HG03558 (cell line): ENCODE results near the gene DNAJC30.

Experiments
- ATAC-seq: cut with Tn5 transposase; IDR thresholded peaks from one replicate; pipeline ENCODE4 v1.9.1; 2021; ENCODE audit warnings: moderate number of reproducible peaks; ENCODE audit not compliant: unreplicated experiment; ENCODE audit errors: extremely low read depth

DNAJC30 gene

DNA sequence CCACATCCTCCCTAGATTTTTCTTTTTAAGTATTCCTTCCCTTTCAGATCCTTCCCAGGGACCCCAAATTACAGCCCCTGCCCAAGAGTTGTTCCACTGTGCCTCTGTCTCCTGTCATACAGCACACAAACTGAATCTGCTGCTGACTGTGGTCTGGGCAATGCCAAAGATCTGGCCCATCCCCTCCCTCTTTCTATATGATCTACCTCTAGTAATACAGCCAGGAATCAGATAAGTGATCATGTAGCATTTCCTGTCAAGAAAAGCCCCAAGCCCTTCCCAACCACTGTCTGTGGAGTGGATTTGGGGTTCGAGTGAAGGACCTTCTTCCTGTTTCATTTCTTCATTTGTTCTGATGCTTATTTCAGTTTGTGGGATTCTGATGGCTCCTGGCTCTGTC, 29.5 kb upstream of the DNAJC30 start:
- ATAC-seq, result no peak

DNA sequence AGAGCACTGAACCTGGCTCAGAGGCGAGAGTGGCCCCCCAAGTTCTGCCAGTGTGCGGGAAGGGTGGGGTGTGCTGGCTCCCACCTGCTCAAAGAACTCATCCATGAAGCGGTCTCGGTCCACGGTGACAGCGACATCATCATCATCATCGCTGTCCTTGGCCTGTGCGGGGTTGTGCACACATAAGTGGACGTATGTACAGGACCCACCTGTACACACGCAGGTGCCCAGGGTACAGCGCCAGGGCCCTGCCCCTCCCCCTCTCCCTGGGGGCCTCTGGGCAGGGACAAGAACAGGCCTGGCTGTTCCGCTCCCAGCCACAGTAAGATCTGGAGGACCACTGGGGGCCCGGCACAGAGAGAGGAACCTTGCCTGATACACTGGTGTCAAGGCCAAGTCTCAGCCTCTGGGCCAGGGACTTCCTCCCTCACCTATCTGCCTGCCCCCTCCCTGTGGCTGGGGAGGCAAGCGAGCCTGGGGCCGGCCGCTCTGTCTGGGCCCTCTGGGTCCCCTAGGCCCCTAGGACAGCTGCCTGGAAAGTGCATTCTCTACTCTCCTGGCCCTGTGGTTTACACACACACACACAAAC, 25.8 kb upstream of the DNAJC30 start:
- ATAC-seq, result no peak

DNA sequence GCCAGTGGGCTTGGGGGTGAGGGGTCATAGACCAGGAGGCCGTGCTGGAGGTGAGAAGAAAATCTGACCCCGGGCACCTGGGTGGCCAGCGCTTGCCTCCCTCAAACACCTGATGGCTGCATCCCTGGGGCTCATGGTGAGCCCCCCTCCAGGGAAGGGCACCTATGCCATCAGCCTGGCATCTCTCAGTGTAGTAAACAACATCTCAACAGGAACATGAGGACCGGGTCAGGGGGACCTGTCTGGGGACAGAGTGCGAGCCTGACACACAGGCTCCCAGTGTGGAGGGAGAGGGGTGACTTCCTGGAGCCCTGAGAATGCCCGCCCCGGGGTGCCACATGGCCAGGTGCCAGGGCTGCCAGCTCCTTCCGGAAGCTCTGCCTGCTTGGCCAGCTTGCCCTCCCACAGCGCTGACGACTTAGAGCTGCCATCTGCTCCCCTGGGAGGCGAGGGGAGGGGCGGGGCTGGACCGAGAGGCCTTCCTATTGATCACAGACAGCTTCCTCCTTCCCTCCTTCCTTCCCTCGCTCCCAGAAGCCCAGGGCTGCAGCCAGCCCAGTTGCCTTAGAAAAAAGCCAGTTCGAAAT, 23.9 kb upstream of the DNAJC30 start:
- ATAC-seq, result no peak

DNA sequence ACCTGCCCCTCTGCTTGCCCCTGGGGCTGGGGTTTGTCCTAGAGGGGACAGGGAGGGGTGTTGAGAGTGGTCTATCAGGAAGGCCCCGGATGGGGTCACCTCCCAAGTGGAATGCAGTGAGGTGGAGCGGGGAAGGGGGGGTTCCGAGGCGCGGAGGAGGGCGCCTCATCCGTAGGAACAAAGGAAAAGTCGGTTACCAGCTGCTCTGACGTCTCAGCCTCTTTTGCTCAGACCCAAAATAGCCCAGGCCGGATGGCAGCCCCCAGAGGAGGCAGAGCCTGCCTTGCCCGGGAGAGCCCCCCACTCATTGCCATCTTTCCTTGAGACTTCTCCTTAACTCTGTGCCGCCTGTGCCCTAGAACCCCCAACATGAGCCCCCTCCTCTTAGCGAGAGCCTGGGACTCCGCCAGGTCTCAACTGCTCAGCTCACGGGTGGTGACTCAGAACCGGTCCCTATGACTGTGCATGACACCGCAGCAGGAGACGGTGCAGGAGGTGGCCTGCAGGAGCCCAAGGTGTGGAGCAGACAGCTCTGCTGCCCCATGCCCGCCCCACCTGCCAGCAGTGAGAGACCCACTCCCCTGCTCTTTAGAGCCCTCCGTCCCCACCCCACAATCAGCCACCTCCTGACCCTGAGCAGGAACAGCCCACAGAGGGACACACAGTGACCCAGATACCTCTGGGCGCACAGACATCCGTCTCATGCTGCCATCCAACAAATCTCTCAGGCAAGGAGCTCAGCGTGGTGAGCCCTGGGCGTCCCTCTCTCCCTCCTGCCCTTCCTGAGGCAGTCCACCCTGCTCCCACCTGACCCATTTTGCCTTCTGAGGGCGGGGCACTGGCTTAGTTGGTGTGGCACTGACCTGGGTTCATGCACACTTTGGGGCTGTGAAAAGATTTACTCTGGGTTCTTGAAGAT, 23.1 kb upstream of the DNAJC30 start:
- no peak for ATAC-seq

DNA sequence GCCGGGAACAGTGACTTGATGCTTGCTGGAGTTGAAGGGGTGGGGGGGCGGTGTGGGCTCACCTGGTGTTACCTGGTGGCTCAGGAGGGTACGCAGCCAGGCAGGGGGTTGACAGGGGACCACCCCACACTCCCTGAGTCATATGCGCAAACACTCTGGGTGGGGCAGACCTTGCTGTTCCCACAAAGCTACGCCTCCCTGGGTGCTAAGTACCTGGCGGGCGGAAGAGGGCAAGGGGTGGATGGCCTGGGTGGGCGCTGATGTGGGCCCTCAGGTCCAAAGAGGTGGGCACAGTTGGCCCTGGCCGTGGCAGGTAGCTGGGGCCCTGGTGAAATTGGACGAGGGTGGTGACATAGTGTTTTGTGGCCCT, 22.3 kb upstream of the DNAJC30 start:
- ATAC-seq, result no peak

DNA sequence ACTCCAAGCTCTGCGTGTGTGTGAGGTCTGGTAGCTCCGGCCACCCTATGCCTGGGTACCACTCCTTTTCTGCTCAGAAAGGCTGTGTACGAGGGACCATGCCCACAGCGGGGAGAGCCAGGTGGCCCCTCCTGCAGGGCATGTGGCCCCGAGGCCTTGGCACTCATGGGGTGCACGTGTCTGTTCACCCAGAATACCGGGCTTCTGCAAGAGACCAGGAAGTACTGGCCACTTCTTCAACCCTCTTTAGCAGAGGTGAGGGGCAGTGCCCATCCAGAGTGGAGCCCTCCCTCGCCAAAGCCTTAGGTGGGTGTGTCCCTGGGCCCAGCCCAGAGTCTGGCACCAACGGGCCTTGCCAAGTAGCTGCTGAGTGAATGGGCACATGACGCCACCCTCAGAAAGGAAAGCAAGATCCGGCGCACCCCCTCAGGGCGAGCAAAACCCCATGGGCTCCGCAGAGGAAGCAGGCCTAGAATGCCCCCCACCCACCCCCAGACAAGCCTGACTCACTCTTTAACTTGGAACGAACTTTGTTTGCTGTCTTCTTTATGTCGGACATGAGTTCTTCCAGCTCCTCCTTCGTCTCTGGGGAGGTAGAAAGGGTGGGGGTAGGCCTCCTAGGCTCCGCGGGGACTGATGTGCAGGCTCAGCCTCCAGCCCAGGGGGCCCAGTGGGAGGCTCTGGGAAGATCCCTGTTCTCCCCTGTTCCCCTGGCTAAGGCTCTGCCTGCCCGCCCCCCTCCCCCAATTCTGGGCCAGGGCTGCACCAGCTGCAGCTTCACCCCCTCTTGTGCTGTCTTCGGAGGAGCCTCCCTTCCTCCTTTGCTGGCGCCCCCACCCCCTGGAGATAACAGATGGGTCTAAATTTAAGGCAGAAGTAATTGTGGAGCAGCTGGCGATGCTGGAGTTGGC, 21.6 kb upstream of the DNAJC30 start:
- no peak for ATAC-seq

DNA sequence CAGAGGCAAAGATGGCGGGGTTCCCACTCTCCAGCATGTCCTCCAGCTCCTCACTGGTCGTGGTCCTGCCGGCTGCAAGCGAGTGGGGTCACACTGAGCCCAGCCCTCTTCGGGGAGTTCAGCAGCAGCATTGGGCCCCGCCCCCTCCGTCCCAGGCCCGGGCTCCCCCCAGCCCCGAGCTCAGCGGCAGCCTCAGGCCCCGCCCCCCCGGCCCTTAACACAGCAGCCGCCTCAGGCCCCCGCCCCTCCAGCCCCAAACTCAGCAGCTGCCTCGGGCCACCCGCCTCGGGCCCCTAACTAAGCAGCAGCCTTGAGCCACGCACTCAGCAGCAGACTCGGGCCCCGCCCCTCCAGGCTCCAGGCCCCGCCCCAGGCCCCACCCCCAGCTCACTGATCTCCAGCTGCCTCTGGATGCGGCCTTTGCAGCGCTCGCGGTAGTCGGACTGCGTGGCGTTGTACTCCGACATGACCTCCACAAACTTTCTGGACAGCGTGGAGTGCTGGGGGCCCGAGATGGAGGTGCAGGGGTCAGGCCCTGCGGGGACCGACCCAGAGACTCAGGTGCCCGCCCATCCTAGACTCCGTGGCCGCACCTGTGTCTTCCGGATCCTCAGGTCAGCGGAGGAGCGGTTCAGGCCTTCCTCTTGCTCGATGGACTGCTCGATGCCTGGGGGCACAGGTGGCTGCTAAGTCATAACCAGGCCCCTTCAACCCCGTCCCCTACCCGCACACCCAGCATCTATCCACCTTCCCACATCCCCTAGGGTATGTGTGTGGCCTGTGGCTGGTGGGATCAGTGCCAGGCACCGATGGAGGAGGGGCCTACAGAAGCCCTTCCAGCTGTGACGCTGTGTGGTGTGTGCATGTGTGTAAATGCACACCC, 20.7 kb upstream of the DNAJC30 start:
- ATAC-seq, result no peak

DNA sequence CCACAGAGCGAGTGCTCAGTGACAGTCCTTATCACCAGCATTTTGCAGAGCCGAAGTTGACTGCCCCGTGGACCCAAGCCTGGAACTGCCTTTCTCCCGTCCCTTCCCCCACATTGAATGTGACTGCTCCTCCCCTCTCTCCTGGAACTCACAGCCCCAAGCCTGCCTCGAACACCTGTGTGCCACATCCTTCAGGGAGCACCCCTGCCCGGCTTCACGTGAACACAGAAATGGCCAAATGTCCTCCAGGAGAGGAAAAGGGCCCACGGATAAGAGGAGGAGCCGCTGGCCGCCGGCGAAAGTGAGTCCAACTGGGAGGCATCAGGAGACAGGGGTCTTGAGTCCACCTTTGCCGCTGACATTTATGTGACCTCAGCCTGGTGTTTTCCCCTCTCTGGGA, 20.0 kb upstream of the DNAJC30 start:
- ATAC-seq, result no peak

DNA sequence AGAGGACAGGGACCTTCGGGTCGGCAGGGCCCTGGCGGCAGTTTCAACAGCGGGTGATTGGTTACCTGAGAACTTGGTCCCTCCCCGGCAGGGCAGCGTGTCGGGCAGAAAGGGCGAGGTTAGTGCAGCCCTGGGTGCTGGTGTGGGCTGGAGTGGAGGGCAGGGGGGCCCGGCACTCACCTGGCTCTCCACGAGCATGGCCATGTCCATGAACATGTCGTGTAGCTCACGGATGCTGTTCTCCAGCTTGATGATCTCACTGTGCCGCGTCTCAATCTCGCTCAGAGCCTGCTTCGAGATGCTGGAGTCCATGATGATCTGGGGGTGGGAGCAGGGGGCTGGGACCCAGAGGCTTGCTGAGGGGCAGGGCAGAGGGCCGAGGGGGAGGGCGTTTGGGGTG, 19.4 kb upstream of the DNAJC30 start:
- ATAC-seq, result no peak

DNA sequence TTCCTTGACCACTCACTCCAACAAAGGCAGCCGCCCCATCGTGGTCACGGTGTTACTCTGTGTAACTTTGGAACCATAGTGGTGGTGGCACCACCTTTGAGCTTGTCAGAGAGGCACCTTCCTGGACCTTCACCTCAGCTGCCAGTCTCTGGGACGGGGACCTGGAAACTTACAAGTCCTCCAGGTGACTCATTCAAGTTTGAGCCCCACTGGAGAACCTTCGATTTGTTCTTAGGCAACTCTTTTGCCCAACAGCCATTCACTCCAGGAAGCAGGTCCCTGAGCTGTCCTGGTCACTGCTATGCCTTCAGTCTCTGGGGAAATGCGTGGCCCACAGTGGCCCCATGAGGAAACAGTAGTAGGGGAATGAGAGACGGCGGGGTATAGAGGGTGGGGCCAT, 19.0 kb upstream of the DNAJC30 start:
- no peak for ATAC-seq

DNA sequence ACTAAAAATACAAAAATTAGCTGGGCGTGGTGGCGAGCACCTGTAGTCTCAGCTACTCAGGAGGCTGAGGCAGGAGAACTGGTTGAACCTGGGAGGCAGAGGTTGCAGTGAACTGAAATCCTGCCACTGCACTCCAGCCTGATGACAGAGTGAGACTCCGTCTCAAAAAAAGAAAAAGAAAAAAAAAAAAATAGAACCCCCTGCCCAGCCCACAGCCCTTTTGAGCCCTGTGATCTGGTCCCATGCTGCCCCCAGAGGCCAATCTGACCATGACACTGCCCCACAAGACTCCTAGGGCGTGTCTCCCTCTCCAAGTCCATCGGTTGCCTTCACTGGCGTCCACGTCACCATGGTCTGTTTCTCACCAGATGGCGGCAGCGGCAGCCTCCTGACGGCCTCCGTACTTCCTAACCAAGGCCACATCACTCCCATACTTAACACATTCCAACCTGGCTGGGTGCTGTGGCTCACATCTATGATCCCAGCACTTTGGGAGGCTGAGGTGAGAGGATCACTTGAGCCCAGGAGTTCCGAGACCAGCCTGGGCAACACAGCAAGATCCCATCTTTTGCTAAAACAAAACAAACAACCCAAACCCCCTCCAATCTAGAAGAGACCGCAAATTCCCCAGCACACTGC, 18.2 kb upstream of the DNAJC30 start:
- no peak for ATAC-seq

DNA sequence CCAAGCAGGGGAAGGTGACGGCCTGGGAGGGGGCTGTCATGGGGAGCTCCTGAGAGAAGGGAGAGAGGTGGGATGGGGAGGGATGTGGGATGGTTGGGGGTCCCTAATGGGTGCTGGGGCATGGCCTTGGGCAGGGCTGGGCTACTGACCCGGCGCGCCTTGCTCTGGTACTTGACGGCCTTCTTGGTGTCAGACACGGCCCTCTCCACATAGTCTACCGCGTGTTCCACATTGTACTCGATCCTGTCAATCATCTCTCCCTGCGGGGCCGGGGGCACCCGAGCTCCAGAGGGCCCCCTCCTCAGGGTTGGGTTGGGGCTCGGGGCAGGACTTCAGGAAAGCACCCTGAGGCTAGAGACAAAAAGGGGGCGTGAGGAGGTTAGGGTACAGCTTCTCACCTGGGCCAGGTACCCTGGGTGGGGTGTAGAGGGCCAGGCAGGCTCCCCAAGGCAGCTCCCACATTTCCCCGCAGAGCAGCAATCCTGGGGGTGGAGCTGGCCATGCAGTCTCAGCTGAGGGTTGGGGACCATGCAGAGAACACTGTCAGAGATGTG, 17.4 kb upstream of the DNAJC30 start:
- ATAC-seq, result no peak

DNA sequence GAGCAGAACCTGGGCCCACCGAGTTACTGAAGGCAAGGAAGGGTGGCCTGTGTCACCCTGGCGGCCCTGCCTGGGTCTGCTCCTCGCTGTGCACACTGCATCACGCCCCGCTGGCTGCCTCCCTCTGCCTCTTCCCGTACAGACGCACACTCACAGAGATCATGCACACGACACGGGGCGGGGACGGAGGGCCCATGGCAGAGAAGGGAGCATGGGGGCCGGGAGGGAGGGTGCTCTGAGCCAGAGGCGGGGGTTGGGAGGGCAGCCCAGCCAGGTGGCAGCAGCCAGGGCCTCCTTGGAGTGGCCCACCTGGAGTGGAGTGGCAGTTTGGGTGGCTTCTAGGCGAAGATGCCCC, 16.8 kb upstream of the DNAJC30 start:
- ATAC-seq, result no peak

DNA sequence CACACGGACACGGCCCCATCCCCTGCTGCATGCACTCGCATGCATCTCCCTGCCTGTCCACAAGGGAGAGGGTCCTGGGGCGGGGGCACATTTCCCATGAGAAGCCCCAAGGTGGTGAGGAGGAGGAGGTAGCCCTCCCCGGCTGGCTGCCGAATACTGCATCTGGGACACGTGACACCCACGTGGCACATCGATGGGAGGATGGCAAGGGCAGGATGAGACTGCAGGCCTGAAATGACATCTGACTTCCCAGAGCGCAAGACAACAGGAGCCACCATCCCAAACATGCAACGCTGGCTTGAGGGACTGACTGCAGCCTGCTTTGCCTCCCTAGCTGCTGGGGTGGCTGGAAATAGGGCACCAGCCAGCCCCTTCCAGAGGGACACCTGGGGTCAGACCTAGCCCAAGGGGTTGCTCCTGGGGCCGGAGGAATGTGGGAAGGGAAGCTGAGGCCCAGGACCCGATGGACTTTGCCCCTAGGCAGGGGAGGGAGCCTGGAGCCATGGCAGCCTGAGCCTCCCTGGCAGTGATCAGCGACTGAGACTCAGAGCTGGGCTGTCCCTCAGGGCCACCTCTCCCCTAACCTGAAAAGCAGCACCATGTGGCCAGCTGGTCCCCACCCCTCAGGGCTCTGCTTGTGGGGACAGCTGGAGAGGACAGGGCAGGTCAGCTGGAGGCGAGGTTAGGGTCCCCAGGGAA, 16.3 kb upstream of the DNAJC30 start:
- no peak for ATAC-seq

DNA sequence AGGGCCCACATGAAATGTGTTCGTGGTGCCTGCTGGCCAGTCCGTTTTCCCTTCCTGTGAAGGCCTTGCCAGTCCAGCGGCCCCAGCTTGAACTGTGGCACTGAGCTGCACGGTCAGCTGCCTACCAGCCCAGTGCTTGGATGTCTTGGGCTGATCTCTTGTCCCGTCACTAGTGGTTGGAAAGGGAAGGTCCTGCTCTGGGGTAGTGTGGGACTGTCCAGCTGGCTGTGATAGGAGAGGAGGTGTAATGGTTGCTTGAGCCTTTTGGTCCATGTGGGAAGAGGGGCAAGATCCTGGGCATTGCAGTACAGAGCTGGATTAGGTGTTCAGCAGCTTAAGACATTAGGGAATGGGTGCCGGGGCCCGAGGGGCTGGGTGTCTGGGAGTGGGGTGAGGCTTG, 15.2 kb upstream of the DNAJC30 start:
- no peak for ATAC-seq

DNA sequence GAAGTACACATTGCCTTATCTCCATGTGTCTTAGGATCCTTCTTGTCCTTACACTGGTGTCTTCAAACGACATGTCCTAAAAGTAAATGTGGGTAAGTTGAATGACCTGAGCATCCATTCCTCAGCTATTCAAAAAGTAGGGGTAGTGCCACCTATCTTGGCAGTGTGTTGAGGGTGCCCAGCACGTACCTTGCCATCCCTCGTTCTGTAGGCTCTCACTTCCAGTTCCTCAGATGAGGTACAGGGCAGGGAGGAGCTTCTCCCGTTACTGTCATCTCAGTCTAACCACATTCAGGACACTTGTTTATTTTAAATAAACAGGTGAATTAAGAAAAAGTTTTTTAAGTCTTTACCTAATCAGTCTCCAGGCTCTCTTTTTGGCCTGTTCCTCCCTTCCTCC, 13.1 kb upstream of the DNAJC30 start:
- ATAC-seq, result no peak

DNA sequence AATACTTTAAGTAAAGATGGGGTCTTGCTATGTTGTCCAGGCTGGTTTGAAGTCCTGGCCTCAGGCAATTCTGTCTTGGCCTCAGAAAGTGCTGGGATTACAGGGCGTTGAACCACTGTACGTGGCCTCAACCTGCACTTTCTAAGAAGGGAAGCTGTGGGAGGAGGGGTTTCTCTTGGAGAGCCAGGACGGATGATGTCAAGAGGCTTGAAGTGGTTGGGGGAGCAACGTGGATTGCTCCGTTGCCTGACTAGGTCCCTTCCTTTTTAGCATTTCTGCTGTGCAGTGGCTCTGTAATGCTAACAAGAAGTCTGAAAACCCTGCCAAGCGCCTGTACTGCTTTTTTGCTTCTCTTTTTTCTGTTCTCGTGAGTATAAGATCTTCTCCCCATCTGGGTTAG, 7.4 kb upstream of the DNAJC30 start:
- ATAC-seq, result no peak

DNA sequence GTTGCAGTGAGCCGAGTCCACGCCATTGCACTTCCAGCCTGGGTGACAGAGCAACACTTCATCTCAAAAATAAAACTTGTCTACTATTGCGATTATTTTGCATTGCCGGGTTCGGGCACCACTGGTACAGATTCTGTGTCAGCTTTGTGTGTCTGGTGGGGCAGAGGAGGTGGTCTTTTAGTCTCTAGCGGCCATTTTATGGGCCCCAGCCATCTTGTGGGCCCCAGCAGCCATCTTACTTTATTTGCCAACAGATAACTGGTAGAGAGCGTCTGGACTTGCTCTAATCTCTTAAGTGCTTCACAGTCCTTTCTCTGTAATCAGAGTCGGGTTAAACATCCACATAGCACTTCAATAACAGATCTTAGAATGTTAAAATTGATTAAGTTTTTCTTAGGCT, 5.0 kb upstream of the DNAJC30 start:
- no peak for ATAC-seq
